ENCODE measurements around the gene PDE11A. TPM values are rescaled to one million over a fixed set of nuclear protein-coding genes. Genes with fewer than 3 reads are reported as not detected.

Gene PDE11A
- total RNA-seq, 4 donors from 2014 or later, result 0.85 to 2.3 (median 2.1) TPM; not detected in 1

GRCh38 chr2:177705511-177706173 lies 366.9 kb downstream of the PDE11A start:
- Histone ChIP-seq H3K4me3 (no peak overlapping the region), H3K27ac (no peak overlapping the region), H3K27me3 (no peaks in the 10 kb centered on the region), H3K36me3 (no peaks in the 10 kb centered on the region), H3K4me1 (no peaks in the 10 kb centered on the region), H3K9me3 (no peaks in the 10 kb centered on the region)
- intact Hi-C loops (cut with DNase I; ENCODE audit: low total_unique reads), result no loop called here
- DNase-seq, result no peak
- TF ChIP-seq, protein P1, sequence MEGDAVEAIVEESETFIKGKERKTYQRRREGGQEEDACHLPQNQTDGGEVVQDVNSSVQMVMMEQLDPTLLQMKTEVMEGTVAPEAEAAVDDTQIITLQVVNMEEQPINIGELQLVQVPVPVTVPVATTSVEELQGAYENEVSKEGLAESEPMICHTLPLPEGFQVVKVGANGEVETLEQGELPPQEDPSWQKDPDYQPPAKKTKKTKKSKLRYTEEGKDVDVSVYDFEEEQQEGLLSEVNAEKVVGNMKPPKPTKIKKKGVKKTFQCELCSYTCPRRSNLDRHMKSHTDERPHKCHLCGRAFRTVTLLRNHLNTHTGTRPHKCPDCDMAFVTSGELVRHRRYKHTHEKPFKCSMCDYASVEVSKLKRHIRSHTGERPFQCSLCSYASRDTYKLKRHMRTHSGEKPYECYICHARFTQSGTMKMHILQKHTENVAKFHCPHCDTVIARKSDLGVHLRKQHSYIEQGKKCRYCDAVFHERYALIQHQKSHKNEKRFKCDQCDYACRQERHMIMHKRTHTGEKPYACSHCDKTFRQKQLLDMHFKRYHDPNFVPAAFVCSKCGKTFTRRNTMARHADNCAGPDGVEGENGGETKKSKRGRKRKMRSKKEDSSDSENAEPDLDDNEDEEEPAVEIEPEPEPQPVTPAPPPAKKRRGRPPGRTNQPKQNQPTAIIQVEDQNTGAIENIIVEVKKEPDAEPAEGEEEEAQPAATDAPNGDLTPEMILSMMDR (IDR thresholded peaks at IDR 0.05), result no peak
- TF ChIP-seq POLR2A (IDR thresholded peaks at IDR 0.05), result no peak

DNA sequence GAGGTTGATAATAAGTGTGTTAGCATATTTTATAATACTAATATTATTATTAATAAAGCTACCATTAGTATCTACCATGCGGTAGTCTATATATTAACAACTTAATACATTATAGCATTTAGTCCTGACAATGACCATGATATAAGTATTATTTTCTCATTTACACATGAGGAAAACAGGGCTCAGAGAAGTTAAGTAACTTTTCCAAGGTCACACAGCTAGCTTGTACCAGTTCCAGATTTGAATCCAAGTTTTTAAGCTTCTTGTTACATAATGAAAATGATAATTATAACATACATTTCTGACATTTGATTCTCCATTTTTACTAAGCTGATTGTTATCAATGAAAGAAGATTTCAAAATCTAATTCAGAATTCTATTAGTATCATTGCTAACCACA lies 369.4 kb downstream of the PDE11A start:
- Histone ChIP-seq H3K27me3 (no peaks in the 10 kb centered on the region), H3K4me1 (peaks cover 0 to 3% of the 10 kb centered on the region in 2 donors), H3K4me3 (no peak overlapping the region), H3K27ac (no peak overlapping the region), H3K9me3 (no peaks in the 10 kb centered on the region), H3K36me3 (no peaks in the 10 kb centered on the region)
- intact Hi-C loops (cut with DNase I; ENCODE audit: low total_unique reads), result no loop called here
- DNase-seq, result no peak
- TF ChIP-seq, protein P1 (IDR thresholded peaks at IDR 0.05), result no peak
- TF ChIP-seq POLR2A (IDR thresholded peaks at IDR 0.05), result no peak

DNA sequence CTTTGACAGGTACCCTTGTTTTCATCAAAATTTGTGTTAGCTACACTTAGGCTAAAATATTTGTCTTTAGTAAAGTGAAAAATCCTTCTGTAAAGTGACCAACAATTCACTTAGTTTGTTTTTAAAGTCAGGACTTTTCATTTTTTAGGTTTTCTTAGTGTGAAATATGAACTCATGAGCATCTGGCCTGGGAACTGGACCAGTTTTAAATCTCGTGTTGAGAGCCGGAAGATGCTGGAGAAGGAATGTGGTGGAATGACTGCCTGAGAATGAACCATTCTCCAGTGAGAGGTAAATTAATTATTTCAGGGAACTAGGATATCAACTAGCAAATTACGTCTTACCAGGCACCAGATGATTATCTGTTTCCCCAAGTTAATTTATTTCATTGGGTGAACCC lies 374.3 kb downstream of the PDE11A start:
- Histone ChIP-seq H3K4me1 (peaks cover 0 to 7% of the 10 kb centered on the region in 2 donors), H3K27ac (peak overlapping the region; percentile 2 to 18), H3K4me3 (no peak overlapping the region), H3K9me3 (no peaks in the 10 kb centered on the region), H3K36me3 (no peaks in the 10 kb centered on the region), H3K27me3 (no peaks in the 10 kb centered on the region)
- intact Hi-C loops (cut with DNase I; ENCODE audit: low total_unique reads), result no loop called here
- DNase-seq, result no peak
- no peak for TF ChIP-seq POLR2A (IDR thresholded peaks at IDR 0.05)
- TF ChIP-seq, protein P1 (IDR thresholded peaks at IDR 0.05), result no peak

- no peak overlapping the region for H3K4me3 ChIP-seq
- no peaks in the 10 kb centered on the region for H3K27me3 ChIP-seq
- DNase-seq, result no peak
- H3K36me3 ChIP-seq, result no peaks in the 10 kb centered on the region
- H3K9me3 ChIP-seq, result no peaks in the 10 kb centered on the region
- peaks cover 0 to 4% of the 10 kb centered on the region in 2 donors for H3K4me1 ChIP-seq
- peak overlapping the region; percentile 54 to 62 for H3K27ac ChIP-seq
- TF ChIP-seq, protein P1 (IDR thresholded peaks at IDR 0.05), result no peak
- no peak for TF ChIP-seq POLR2A (IDR thresholded peaks at IDR 0.05)
- intact Hi-C loops (cut with DNase I; ENCODE audit: low total_unique reads), result no loop called here
Observed at GRCh38 chr2:177694348-177694747, 378.2 kb downstream of the PDE11A start.

- TF ChIP-seq POLR2A (IDR thresholded peaks at IDR 0.05), result no peak
- TF ChIP-seq, protein P1 (IDR thresholded peaks at IDR 0.05), result no peak
- peak overlapping the region; percentile 54 to 62 for H3K27ac ChIP-seq
- no peaks in the 10 kb centered on the region for H3K36me3 ChIP-seq
- H3K9me3 ChIP-seq, result no peaks in the 10 kb centered on the region
- H3K4me3 ChIP-seq, result no peak overlapping the region
- peak; percentile 60 to 76 for DNase-seq
- H3K27me3 ChIP-seq, result no peaks in the 10 kb centered on the region
- peaks cover 0 to 4% of the 10 kb centered on the region in 2 donors for H3K4me1 ChIP-seq
- intact Hi-C loops (cut with DNase I; ENCODE audit: low total_unique reads), result no loop called here
Observed at GRCh38 chr2:177693658-177694339, 378.8 kb downstream of the PDE11A start.

Data from uterus (tissue), 4 donors.